CD8-positive, alpha-beta memory T cell (primary cell): ENCODE data around the gene SH3RF2. TPM values are rescaled to one million over a fixed set of nuclear protein-coding genes. Genes with fewer than 3 reads are reported as not detected.

ENCODE experiments used
- CTCF ChIA-PET: fragments of 350-600 bp; sonication (Branson Sonifier 250); formaldehyde crosslinking; loops from one replicate; lab custom pipeline; 2021; ENCODE audit warnings: antibody characterized with exemption; lab: Charles Lee
- POLR2A ChIA-PET: fragments of 350-600 bp; sonication (Branson Sonifier 250); formaldehyde crosslinking; loops from one replicate; lab custom pipeline; 2021; ENCODE audit warnings: antibody characterized with exemption; lab: Charles Lee
- DNase-seq, 5 donors: peaks; one replicate each; pipeline versions ENCODE4 v3.0.0 to v3.0.0-alpha.2; 2020 to 2022; ENCODE audit warnings: mixed read lengths in 1 of 5
- H3K27ac ChIP-seq: one replicate; pipeline ENCODE4 v1.7.0; 2013; ENCODE audit warnings: low read depth, mild to moderate bottlenecking, low read length, moderate library complexity
- H3K27me3 ChIP-seq: 2 replicates; pipeline ENCODE4 v1.7.0; 2013; ENCODE audit warnings: low read length, mild to moderate bottlenecking; ENCODE audit not compliant: insufficient read depth, poor library complexity, severe bottlenecking
- H3K36me3 ChIP-seq: 2 replicates; pipeline ENCODE4 v1.7.0; 2013; ENCODE audit warnings: mild to moderate bottlenecking, low read length, moderate library complexity; ENCODE audit not compliant: insufficient read depth
- H3K4me1 ChIP-seq: 2 replicates; pipeline ENCODE4 v1.7.0; 2013; ENCODE audit warnings: mild to moderate bottlenecking, low read length, moderate library complexity; ENCODE audit not compliant: insufficient read depth
- H3K4me3 ChIP-seq: 2 replicates; pipeline ENCODE4 v1.7.0; 2013; ENCODE audit warnings: mild to moderate bottlenecking, low read length
- H3K9me3 ChIP-seq: 2 replicates; pipeline ENCODE4 v1.7.0; 2013; ENCODE audit warnings: mild to moderate bottlenecking, low read length
- H3K27ac Mint-ChIP-seq, 8 donors: one replicate each; pipeline ENCODE4 v1.8.0; 2020 to 2021; ENCODE audit warnings: mixed read lengths in 8 of 8, mild to moderate bottlenecking in 6 of 8, inconsistent platforms in 3 of 8, moderate library complexity in 3 of 8
- H3K27me3 Mint-ChIP-seq, 2 donors: one replicate each; pipeline ENCODE4 v1.8.0; 2020 to 2021; ENCODE audit warnings: mixed read lengths in 2 of 2, mild to moderate bottlenecking in 1 of 2, moderate library complexity in 1 of 2
- H3K36me3 Mint-ChIP-seq, 3 donors: one replicate each; pipeline ENCODE4 v1.8.0; 2020 to 2021; ENCODE audit warnings: mixed read lengths in 3 of 3, inconsistent platforms in 1 of 3, mild to moderate bottlenecking in 1 of 3
- H3K4me1 Mint-ChIP-seq, 3 donors: one replicate each; pipeline ENCODE4 v1.8.0; 2020 to 2021; ENCODE audit warnings: mixed read lengths in 3 of 3, inconsistent platforms in 1 of 3, mild to moderate bottlenecking in 1 of 3
- H3K4me3 Mint-ChIP-seq, 7 donors: one replicate each; pipeline ENCODE4 v1.8.0; 2020 to 2021; ENCODE audit warnings: mixed read lengths in 7 of 7, mild to moderate bottlenecking in 6 of 7, moderate library complexity in 4 of 7, inconsistent platforms in 2 of 7
- H3K9me3 Mint-ChIP-seq, 5 donors: one replicate each; pipeline ENCODE4 v1.8.0; 2020 to 2022; ENCODE audit warnings: mixed read lengths in 5 of 5, mild to moderate bottlenecking in 3 of 5, moderate library complexity in 2 of 5, inconsistent platforms in 1 of 5
- polyA plus RNA-seq: library from polyadenylated mRNA; unstranded; fragments of 300-500 nt; fragmentation: Illumina TruSeq; gene quantifications from one replicate; pipeline ENCODE4 v1.2.3, GENCODE V29; 2021
- total RNA-seq, 2 experiments: library from RNA; stranded (reverse); gene quantifications; one replicate each; pipeline ENCODE4 v1.2.3, GENCODE V29; 2021

SH3RF2 gene
- total and polyA plus RNA-seq, 3 experiments from 2014 or later, result 0.09 to 0.51 TPM; not detected in 1

DNA sequence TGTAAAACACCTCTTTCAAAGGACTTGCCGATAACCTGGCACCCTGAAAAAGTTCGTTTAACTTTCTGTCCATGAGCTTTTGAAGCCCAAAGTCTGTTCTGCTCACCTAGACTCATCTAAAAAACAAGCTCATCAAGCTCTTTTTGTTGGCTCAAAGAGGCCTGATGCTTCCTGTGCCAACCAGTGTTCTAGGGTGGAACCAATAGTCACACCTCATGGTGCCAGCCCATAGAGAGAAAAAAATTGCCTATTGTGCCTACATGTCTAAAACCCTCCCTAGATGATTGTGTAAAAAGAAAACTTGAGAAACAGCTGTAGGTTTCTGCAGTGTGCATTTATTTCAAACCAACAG, 4.7 kb downstream of the SH3RF2 start:
- peaks cover 7 to 15% of the 10 kb centered on the region in 2 donors for H3K27me3 Mint-ChIP-seq
- ChIA-PET POLR2A (no interaction called here), CTCF (no interaction called here)
- DNase-seq, result no peak
- H3K4me1 Mint-ChIP-seq, result peaks cover 11 to 29% (median 13%) of the 10 kb centered on the region in 3 donors
- no peaks in the 10 kb centered on the region for H3K4me1 ChIP-seq
- H3K27ac Mint-ChIP-seq, result peak overlapping the region in 1 of 8 donors; percentile 25
- H3K9me3 Mint-ChIP-seq, result no peaks in the 10 kb centered on the region
- H3K36me3 Mint-ChIP-seq, result no peaks in the 10 kb centered on the region
- no peaks in the 10 kb centered on the region for H3K36me3 ChIP-seq
- H3K27me3 ChIP-seq, result no peaks in the 10 kb centered on the region
- no peaks in the 10 kb centered on the region for H3K9me3 ChIP-seq
- H3K4me3 ChIP-seq, result no peak overlapping the region
- H3K27ac ChIP-seq, result no peak overlapping the region
- H3K4me3 Mint-ChIP-seq, result no peak overlapping the region

DNA sequence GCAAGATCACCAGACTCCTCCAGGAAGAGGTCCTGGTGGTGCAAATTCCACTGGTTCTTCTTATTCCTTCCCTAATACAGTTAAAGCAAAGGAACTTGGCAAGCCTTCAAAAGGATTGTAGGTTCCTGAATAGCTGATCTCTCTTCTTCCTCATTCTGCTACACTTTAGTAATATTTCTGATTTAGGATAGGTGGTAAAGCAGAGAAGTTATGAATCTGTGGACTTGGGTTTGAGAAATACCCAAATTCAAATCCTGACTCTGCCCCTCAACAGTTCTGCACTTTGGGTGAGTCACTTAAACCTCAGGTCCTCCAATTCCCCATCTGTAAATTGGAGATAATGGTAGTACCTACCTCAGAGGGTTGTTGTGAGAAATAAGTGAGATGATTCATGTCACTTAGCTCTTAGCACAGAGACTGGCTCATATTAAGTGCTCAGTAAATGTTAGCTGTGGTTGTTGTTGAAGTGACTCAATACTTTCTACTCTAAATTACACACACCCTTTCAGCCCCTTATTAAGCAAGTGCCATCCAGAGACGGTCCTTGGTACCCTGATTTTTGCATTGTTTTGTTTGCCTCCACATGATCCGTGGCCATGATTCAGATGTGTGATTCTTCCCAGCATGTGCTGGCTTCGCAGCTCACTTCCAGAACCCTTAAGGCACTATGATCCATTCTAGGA, 5.2 kb downstream of the SH3RF2 start:
- no peak for DNase-seq
- no peak overlapping the region for H3K27ac ChIP-seq
- CTCF ChIA-PET, result no interaction called here
- Mint-ChIP-seq H3K4me3 (no peak overlapping the region), H3K9me3 (no peaks in the 10 kb centered on the region), H3K27me3 (peaks cover 7 to 10% of the 10 kb centered on the region in 2 donors), H3K27ac (no peak overlapping the region), H3K4me1 (peaks cover 8 to 29% (median 9%) of the 10 kb centered on the region in 3 donors), H3K36me3 (no peaks in the 10 kb centered on the region)
- H3K9me3 ChIP-seq, result no peaks in the 10 kb centered on the region
- H3K4me1 ChIP-seq, result no peaks in the 10 kb centered on the region
- H3K4me3 ChIP-seq, result no peak overlapping the region
- POLR2A ChIA-PET, result no interaction called here
- no peaks in the 10 kb centered on the region for H3K36me3 ChIP-seq
- H3K27me3 ChIP-seq, result no peaks in the 10 kb centered on the region

DNA sequence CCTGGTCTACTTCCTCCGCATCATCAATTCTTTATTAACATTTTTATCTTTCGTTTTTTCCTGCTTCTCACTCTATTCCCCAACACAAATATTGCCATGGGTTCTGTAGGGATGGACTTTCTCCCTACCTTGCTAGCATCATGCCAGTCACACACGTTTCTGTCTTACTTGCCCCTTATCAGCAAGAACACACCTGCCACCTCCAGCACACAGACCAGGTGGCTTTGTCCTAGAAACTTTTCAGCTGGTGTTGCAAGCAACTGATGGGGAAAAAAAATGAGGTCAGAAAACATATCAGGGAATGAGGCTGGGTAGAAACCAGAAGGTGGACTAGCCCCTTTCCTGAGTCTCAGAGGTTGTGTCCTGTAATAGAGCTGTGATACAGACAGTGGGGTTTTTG, 5.8 kb downstream of the SH3RF2 start:
- no peak overlapping the region for H3K27ac Mint-ChIP-seq
- H3K36me3 Mint-ChIP-seq, result no peaks in the 10 kb centered on the region
- H3K4me3 Mint-ChIP-seq, result no peak overlapping the region
- H3K9me3 Mint-ChIP-seq, result no peaks in the 10 kb centered on the region
- no peak for DNase-seq
- Histone ChIP-seq H3K9me3 (no peaks in the 10 kb centered on the region), H3K4me3 (no peak overlapping the region), H3K27ac (no peak overlapping the region), H3K4me1 (no peaks in the 10 kb centered on the region), H3K36me3 (no peaks in the 10 kb centered on the region), H3K27me3 (no peaks in the 10 kb centered on the region)
- H3K4me1 Mint-ChIP-seq, result peaks cover 3 to 26% (median 5%) of the 10 kb centered on the region in 3 donors
- H3K27me3 Mint-ChIP-seq, result peaks cover 5 to 7% of the 10 kb centered on the region in 2 donors
- POLR2A ChIA-PET, result no interaction called here
- CTCF ChIA-PET, result no interaction called here

DNA sequence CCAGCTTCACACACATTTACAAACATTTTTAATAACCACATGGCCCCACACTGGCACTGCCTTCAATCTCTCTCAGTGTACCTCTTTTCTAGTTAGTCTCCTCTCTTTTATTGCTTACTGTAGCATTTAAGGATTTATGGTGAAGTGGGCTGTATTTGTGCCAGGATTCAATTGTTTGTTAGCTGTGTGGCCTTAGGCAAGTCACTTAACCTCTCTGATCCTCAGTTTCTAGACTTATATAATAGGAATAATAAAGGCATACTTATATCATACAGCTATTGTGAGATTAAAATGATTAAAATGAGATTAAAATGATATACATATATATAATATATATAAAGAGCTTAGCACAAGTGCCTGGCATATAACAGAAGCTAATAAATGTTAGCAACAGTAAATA, 6.4 kb downstream of the SH3RF2 start:
- Mint-ChIP-seq H3K9me3 (no peaks in the 10 kb centered on the region), H3K27ac (no peak overlapping the region), H3K4me3 (no peak overlapping the region), H3K36me3 (no peaks in the 10 kb centered on the region), H3K27me3 (peaks cover under 1 to 7% of the 10 kb centered on the region in 2 donors), H3K4me1 (peaks cover 2 to 22% (median 6%) of the 10 kb centered on the region in 3 donors)
- no peaks in the 10 kb centered on the region for H3K9me3 ChIP-seq
- POLR2A ChIA-PET, result no interaction called here
- no peak overlapping the region for H3K4me3 ChIP-seq
- no peaks in the 10 kb centered on the region for H3K27me3 ChIP-seq
- H3K27ac ChIP-seq, result no peak overlapping the region
- no peaks in the 10 kb centered on the region for H3K4me1 ChIP-seq
- H3K36me3 ChIP-seq, result no peaks in the 10 kb centered on the region
- DNase-seq, result no peak
- CTCF ChIA-PET, result no interaction called here

- Histone ChIP-seq H3K36me3 (no peaks in the 10 kb centered on the region), H3K27ac (no peak overlapping the region), H3K27me3 (no peaks in the 10 kb centered on the region), H3K4me1 (no peaks in the 10 kb centered on the region), H3K4me3 (no peak overlapping the region), H3K9me3 (no peaks in the 10 kb centered on the region)
- Mint-ChIP-seq H3K4me3 (no peak overlapping the region), H3K27me3 (peaks cover 0 to 7% of the 10 kb centered on the region in 2 donors), H3K36me3 (no peaks in the 10 kb centered on the region), H3K4me1 (peaks cover 2 to 22% (median 6%) of the 10 kb centered on the region in 3 donors), H3K27ac (no peak overlapping the region), H3K9me3 (no peaks in the 10 kb centered on the region)
- ChIA-PET CTCF (no interaction called here), POLR2A (no interaction called here)
- DNase-seq, result no peak
Observed at GRCh38 chr5:145943674-145944121, 7.3 kb downstream of the SH3RF2 start.

DNA sequence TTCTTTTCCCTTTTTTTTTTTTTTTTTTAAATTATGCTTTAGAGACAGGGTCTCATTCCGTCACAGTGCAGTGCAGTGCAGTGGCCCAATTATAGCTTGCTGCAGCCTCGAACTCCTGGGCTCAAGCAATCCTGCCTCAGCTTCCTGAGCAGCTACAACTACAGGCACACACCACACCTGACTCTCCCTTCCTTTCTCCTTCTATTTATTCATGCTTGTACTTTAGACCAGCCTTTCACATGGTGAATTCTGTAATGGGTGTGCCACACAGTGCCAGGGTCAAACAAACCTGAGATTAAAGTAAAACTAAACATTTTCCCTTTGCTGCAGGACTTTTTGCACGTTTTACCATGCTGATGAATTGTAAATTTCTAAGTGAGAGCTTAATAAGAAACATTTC, 8.0 kb downstream of the SH3RF2 start:
- Mint-ChIP-seq H3K27ac (no peak overlapping the region), H3K4me3 (no peak overlapping the region), H3K9me3 (no peaks in the 10 kb centered on the region), H3K36me3 (no peaks in the 10 kb centered on the region), H3K27me3 (peaks cover 0 to 7% of the 10 kb centered on the region in 2 donors), H3K4me1 (peaks cover 2 to 22% (median 6%) of the 10 kb centered on the region in 3 donors)
- ChIA-PET POLR2A (no interaction called here), CTCF (no interaction called here)
- H3K36me3 ChIP-seq, result no peaks in the 10 kb centered on the region
- H3K4me1 ChIP-seq, result no peaks in the 10 kb centered on the region
- no peak overlapping the region for H3K4me3 ChIP-seq
- no peaks in the 10 kb centered on the region for H3K9me3 ChIP-seq
- DNase-seq, result no peak
- H3K27me3 ChIP-seq, result no peaks in the 10 kb centered on the region
- no peak overlapping the region for H3K27ac ChIP-seq

- Mint-ChIP-seq H3K36me3 (no peaks in the 10 kb centered on the region), H3K4me3 (no peak overlapping the region), H3K4me1 (peaks cover 2 to 22% (median 6%) of the 10 kb centered on the region in 3 donors), H3K27me3 (peaks cover 0 to 7% of the 10 kb centered on the region in 2 donors), H3K27ac (no peak overlapping the region), H3K9me3 (no peaks in the 10 kb centered on the region)
- DNase-seq, result no peak
- no peaks in the 10 kb centered on the region for H3K36me3 ChIP-seq
- H3K27ac ChIP-seq, result no peak overlapping the region
- CTCF ChIA-PET, result no interaction called here
- H3K4me1 ChIP-seq, result no peaks in the 10 kb centered on the region
- no peaks in the 10 kb centered on the region for H3K27me3 ChIP-seq
- POLR2A ChIA-PET, result no interaction called here
- no peaks in the 10 kb centered on the region for H3K9me3 ChIP-seq
- H3K4me3 ChIP-seq, result no peak overlapping the region
Observed at GRCh38 chr5:145945620-145946111, 9.3 kb downstream of the SH3RF2 start.

- no peaks in the 10 kb centered on the region for H3K27me3 ChIP-seq
- H3K27ac ChIP-seq, result no peak overlapping the region
- Mint-ChIP-seq H3K36me3 (no peaks in the 10 kb centered on the region), H3K27me3 (peaks cover 0 to 7% of the 10 kb centered on the region in 2 donors), H3K4me1 (peaks cover 2 to 18% (median 6%) of the 10 kb centered on the region in 3 donors), H3K9me3 (no peaks in the 10 kb centered on the region), H3K27ac (no peak overlapping the region), H3K4me3 (no peak overlapping the region)
- H3K9me3 ChIP-seq, result no peaks in the 10 kb centered on the region
- POLR2A ChIA-PET, result no interaction called here
- no peaks in the 10 kb centered on the region for H3K4me1 ChIP-seq
- DNase-seq, result no peak
- H3K4me3 ChIP-seq, result no peak overlapping the region
- H3K36me3 ChIP-seq, result no peaks in the 10 kb centered on the region
- CTCF ChIA-PET, result no interaction called here
Observed at GRCh38 chr5:145946112-145946861, 9.9 kb downstream of the SH3RF2 start.
